ENCODE data around the gene OXER1. TPM values are rescaled to one million over a fixed set of nuclear protein-coding genes. Genes with fewer than 3 reads are reported as not detected.

The OXER1 gene
- total RNA-seq, 2 donors from 2014 or later = 3.5 to 6.5 TPM

GRCh38 chr2:42748840-42749239 lies 15.1 kb downstream of the OXER1 start:
- H3K27me3 ChIP-seq (ENCODE audit: control insufficient read depth, insufficient read depth, low read length, poor library complexity, severe bottlenecking) = no peaks in the 10 kb centered on the region
- no peaks in the 10 kb centered on the region for H3K9me3 ChIP-seq (ENCODE audit: control insufficient read depth, low read length)
- H3K4me3 Mint-ChIP-seq = no peak overlapping the region
- H3K9ac ChIP-seq (ENCODE audit: extremely low read depth, low read length, poor library complexity, severe bottlenecking) = no peak overlapping the region
- no peaks in the 10 kb centered on the region for H3K9me3 Mint-ChIP-seq
- no peak overlapping the region for H3K27ac ChIP-seq (ENCODE audit: low read depth, low read length)
- H3K36me3 ChIP-seq (ENCODE audit: control insufficient read depth, insufficient read depth, low read length) = peaks cover 6% of the 10 kb centered on the region
- peaks cover 11% of the 10 kb centered on the region for H3K36me3 Mint-ChIP-seq (ENCODE audit: low read depth)
- H3K4me1 ChIP-seq (ENCODE audit: control insufficient read depth, insufficient read depth, low read length) = no peaks in the 10 kb centered on the region
- H3K27me3 Mint-ChIP-seq (ENCODE audit: insufficient read depth) = no peaks in the 10 kb centered on the region
- TF ChIP-seq CTCF (conservative IDR thresholded peaks at IDR 0.05) = no peak
- no peak for DNase-seq
- no peaks in the 10 kb centered on the region for H3K4me1 Mint-ChIP-seq
- 81 to 93% methylated on average over 2 to 4 of the region's 4 CpGs for WGBS, 2 experiments (ENCODE audit: insufficient coverage in 1 of 2, insufficient read length in 1 of 2)
- H3K4me3 ChIP-seq (ENCODE audit: low read length) = no peak overlapping the region
- H3K27ac Mint-ChIP-seq = no peak overlapping the region

DNA sequence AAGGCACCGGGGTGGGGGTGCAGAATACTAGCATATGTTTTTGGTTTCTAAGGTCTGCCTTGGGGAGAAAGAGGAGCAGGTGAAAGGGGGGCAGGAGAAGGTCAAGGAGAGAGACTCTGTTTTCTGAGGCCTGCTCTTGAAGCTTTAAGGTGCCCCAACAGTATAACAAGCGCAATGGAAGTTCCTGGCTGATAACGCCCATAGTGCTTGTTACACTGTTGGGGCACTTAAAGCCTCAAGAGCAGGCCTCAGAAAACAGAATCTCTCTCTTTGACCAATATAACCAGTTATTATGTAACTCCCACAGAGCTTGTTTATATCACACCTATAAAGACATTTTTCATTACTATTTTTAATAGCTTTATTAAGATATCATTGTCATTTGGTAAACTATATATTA lies 16.5 kb downstream of the OXER1 start:
- Mint-ChIP-seq H3K9me3 (peaks cover 7% of the 10 kb centered on the region), H3K27ac (no peak overlapping the region), H3K36me3 (ENCODE audit: low read depth) (peaks cover 20% of the 10 kb centered on the region), H3K27me3 (ENCODE audit: insufficient read depth) (no peaks in the 10 kb centered on the region), H3K4me1 (no peaks in the 10 kb centered on the region), H3K4me3 (no peak overlapping the region)
- no peak overlapping the region for H3K9ac ChIP-seq (ENCODE audit: extremely low read depth, low read length, poor library complexity, severe bottlenecking)
- H3K27ac ChIP-seq (ENCODE audit: low read depth, low read length) = no peak overlapping the region
- H3K4me1 ChIP-seq (ENCODE audit: control insufficient read depth, insufficient read depth, low read length) = no peaks in the 10 kb centered on the region
- peaks cover 9% of the 10 kb centered on the region for H3K36me3 ChIP-seq (ENCODE audit: control insufficient read depth, insufficient read depth, low read length)
- H3K27me3 ChIP-seq (ENCODE audit: control insufficient read depth, insufficient read depth, low read length, poor library complexity, severe bottlenecking) = no peaks in the 10 kb centered on the region
- 92 to 98% methylated on average over 3 of the region's 3 CpGs for WGBS, 2 experiments (ENCODE audit: insufficient coverage in 1 of 2, insufficient read length in 1 of 2)
- H3K4me3 ChIP-seq (ENCODE audit: low read length) = no peak overlapping the region
- DNase-seq = no peak
- peaks cover 8% of the 10 kb centered on the region for H3K9me3 ChIP-seq (ENCODE audit: control insufficient read depth, low read length)
- TF ChIP-seq CTCF (conservative IDR thresholded peaks at IDR 0.05) = no peak

DNA sequence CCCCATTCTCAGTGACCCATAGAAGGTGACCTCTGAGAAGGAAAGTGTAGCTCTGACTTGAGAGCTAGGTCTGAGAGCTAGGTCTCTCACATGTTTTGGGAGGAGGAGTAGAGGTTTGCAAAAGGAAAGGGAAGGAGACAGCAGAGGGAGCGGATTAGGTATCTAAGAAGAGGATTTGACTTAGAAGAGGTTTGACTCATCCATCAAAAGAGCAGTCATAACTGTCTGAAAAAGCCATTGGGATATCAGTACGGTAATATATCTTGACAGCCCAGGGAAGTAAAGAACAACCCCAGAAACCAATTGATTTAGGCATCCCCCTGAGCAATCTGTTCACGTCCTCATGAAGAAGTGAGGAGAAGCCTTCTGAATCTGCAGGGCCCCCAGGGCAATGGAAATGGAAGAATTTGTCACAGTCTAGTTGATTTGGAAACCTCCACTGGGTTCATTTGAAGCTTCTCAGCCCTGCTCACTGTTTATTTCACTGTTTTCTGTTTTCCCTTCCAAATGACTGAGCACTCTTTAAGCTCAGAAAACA lies 19.3 kb downstream of the OXER1 start:
- no peaks in the 10 kb centered on the region for H3K27me3 Mint-ChIP-seq (ENCODE audit: insufficient read depth)
- TF ChIP-seq CTCF (conservative IDR thresholded peaks at IDR 0.05) = no peak
- WGBS, 2 experiments (ENCODE audit: insufficient coverage in 1 of 2, insufficient read length in 1 of 2) = 92 to 93% methylated on average over 3 of the region's 3 CpGs

More for the DNA sequence above, 19.3 kb downstream of the OXER1 start:
- no peak overlapping the region for H3K27ac Mint-ChIP-seq
- no peaks in the 10 kb centered on the region for H3K27me3 ChIP-seq (ENCODE audit: control insufficient read depth, insufficient read depth, low read length, poor library complexity, severe bottlenecking)
- H3K4me3 ChIP-seq (ENCODE audit: low read length) = no peak overlapping the region
- no peak overlapping the region for H3K9ac ChIP-seq (ENCODE audit: extremely low read depth, low read length, poor library complexity, severe bottlenecking)
- peaks cover 30% of the 10 kb centered on the region for H3K36me3 Mint-ChIP-seq (ENCODE audit: low read depth)
- no peak for DNase-seq
- peaks cover 30% of the 10 kb centered on the region for H3K36me3 ChIP-seq (ENCODE audit: control insufficient read depth, insufficient read depth, low read length)
- H3K27ac ChIP-seq (ENCODE audit: low read depth, low read length) = no peak overlapping the region
- no peaks in the 10 kb centered on the region for H3K4me1 Mint-ChIP-seq
- H3K9me3 ChIP-seq (ENCODE audit: control insufficient read depth, low read length) = peaks cover 36% of the 10 kb centered on the region
- H3K9me3 Mint-ChIP-seq = peaks cover 11% of the 10 kb centered on the region
- H3K4me3 Mint-ChIP-seq = no peak overlapping the region
- no peaks in the 10 kb centered on the region for H3K4me1 ChIP-seq (ENCODE audit: control insufficient read depth, insufficient read depth, low read length)
